NCI-H1105 (cell line): ENCODE results near the gene OLFM2.
"Not testable (repeated sequence)": the region's sequence is repeated elsewhere in the genome, so short reads cannot be mapped to it uniquely, and the experiment has no call there.

Source experiments
- DNase-seq: peaks from one replicate; lab custom pipeline; 2025; lab: John Stamatoyannopoulos, UW

OLFM2 gene

DNA sequence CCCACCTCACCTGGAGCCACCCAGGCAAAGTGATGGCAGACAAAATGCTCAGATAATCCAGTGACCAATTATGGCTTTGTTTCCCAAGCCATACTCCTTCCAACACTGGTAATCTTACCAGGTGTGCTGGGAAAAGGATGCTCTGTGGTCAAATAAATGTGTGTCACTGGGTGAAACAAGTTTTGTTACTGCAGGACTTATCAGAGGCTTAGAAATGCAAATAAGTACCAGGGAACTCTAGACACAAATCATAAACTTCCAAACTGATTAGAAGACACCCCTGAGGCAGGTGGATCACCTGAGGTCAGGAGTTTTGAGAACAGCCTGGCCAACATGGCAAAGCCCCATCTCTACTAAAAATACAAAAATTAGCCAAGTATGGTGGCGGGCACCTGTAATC lies 74.8 kb downstream of the OLFM2 start:
- DNase-seq = no peak

DNA sequence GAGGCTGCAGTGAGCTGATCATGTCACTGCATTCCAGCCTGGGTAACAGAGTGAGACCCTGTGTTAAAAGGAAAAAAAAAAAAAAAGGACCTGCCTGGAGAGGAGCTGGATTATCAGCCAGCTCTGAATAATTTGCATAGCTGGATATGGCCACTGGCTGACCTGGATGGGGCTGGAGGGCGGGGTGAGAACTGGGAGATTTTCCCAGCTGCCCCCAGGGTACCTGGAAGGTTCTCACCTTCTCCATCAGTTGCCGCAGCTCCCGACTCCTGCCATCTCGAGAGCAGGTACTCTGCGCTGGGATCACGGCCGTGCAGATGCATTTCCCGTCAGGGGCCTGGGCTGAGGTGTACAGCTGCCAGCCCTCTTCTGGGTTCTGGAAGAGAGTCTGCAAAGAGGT lies 75.9 kb downstream of the OLFM2 start:
- DNase-seq = no peak

DNA sequence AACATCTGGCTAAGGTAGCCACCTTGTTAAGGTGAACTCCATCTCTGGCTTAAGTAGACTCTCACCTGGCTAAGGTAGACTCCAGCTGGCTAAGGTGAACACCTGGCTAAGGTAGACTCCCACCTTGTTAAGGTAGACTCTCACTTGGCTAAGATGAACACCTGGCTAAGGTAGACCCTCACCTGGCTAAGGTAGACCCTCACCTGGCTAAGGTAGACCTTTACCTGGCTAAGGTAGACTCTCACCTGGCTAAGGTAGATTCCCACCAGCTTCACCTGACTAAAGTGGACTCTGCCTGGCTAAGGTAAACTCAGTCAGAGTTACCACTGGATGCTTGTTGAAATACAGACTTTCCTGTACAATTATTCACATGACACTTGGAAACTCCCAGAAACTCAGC lies 77.5 kb downstream of the OLFM2 start:
- no peak for DNase-seq

DNA sequence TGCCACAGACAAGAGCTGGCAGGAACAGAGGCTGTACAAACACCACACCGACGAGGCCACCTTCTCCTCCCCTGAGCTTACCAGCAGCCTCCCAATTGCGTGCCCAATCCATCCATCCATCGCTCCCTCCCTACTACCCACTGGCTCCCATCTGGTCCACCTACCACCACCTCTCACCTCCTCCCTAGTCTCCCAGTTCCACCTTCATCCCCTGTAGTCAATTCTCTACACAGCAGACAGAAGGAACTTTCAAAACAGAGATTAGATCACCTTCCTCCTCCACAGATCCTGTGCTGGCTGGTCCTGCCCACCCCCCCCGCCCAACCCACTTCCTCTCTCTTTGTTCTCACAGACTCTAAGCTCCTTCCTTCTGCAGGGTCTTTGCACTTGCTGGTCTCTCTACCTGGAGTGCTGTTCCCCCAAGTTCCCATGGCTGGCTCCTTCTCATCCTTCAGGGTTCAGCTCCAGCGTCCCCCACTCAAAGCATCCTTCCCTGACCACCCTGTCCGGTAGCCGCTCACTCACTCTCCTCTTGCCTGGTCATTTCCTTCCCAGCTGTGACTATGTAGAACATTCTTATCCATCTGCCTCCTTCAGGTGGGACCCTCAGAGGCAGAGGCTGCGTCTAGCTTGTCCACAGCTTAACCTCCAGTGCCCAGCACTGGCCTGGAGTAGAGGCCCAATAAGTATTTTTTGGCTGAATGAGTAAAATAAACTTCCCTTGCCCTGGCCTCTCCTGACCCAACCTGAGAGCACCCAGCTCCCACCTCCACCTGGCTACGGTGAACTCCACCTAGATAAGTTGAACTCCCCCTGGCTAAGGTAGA lies 78.2 kb downstream of the OLFM2 start:
- no peak for DNase-seq

DNA sequence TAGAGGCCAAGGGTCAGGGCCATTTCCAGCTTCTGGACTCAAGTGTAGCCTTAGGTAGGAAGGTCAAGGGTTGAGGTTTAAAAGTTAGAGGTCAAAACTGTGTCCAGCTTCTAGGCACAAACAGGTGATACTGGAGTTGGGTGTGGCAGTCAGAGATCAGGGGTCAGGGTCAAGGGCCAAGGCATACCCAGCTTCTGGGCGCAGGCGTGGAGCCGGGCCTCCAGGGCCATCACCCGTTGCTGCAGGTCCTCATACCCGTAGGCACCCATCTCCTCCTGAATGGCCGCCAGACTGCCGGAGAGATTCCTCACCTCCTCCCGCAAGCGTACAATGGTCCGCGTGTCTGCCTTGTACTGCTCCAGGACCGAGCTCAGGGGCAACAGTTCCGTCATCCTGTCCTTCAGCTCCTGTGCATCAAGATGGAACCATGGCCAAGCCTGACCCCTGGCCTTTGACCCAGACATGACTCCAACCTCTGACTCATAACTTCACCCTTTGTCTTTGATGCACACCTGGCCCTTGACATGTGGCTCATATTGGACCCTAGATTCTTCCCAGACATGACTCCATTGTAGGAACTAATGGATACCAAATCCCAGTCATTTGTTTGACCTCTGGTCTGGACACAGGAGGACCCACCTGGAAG lies 79.1 kb downstream of the OLFM2 start:
- DNase-seq = no peak

DNA sequence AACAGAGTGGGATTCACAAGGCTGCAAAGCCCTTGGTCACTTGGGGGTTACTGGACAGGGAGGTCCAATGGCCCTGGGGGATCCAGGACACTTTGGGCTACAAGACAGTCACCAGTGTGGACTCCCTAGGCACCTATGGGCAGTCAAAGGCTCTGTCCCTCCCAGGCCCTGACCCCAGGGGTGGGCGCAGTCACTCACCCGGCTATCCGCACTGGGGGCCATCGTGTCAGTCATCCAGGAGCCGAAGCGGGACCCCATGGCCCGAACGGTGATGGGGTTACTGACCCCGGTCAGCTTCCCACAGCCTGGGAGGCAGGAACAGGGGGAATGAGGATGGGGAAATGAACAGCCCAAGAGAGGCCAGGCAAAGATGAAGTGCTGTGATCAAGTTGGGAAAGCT lies 79.7 kb downstream of the OLFM2 start:
- no peak for DNase-seq

DNA sequence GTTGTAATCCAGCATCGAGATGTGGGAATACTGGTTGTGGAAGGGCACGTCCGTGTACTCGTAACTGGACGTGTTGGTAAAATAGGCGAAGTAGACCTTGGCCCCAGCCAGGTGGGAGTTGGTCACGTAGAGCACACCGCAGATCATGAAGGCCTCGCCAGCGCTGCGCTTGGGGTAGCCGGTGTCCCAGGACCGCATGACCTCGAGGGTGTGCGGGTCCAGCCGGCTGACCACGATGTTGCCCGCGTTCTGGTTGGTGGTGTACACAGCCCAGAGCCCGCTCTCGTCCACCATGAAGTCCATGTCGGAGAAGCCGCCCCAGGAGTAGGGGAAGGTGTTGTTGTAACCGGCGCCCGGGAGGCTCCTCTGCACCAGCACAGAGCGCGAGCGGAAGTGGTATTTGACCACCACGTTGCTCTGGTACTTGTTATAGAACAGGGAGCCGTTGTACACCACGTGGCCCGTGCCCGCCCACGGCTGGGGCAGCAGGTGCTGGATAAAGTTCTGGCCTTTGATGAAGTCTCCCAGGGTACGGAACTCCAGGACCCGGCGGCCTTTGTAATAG lies 82.0 kb downstream of the OLFM2 start:
- DNase-seq = no peak

DNA sequence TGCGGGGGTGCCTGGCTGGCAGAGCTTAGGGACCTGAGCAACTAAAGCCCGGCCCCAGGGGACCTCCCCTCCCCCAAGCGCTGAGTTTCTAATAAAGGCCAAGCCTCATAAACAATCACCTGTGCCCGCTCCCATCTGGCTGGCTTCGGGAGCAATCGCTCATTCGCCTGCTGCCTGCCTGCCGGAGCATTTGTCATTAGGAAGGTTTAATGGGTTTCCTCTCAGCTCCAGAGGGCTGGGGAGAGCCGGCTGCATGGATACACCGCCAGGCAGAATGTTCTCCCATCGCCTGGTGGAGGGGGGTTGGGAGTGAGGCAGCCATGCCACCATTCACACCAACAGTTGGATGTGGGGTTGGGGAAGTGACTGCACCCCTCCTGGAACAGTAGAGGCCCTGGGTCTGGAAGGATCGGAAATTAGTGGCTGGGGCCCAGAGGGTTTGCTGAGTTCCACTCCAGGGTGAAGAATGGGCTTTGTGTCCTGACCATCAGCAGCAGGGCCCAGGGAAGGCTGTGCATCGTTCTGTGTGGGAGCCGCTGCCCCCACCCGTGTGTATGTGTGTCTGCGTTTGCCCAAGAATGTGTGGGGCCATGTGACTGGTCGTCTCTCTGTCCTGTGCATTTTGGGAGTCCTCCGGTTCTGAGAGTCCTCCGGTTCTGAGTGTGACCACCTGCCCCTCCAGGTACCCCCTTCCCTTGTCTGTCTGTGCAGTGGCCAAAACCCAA lies 85.9 kb downstream of the OLFM2 start:
- no peak for DNase-seq

DNA sequence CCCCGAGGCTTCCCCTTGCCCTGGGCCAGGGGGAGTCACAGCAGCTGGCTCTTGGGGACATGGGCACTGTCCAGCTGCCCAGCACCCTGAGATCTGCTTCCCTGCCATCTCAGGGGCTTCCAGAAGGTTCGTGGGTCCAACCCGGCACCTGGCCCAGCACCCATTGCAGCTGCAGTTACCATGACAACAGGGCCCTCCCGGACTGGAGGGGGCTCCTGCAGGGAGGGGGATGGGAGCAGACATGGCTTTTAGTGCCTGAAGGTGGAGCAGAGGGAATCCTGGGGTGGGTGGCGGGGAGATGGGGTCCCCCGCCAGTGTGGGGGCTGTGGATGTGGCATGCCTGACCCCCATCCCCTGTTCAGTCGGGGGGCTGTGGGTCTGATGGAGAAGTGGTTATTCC lies 86.5 kb downstream of the OLFM2 start:
- no peak for DNase-seq

DNA sequence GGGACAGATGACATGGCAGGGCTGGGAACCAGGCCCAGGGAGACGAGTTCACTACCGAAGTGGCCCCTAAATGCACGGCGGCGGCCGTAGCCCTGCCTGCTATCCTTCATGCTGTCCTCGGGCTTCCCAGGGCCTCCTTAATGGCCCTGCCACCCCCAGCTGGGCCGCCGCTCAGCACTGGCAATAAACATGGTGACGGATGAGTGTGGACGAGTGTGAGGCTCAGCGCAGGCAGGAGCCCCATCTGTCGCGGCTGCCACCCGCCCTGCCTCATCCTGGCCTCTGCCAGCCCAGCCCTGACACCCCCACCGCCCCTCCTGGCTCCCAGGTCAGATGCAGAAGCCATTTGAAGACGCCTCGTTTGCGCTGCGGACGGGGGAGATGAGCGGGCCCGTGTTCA lies 87.6 kb downstream of the OLFM2 start:
- DNase-seq = no peak

DNA sequence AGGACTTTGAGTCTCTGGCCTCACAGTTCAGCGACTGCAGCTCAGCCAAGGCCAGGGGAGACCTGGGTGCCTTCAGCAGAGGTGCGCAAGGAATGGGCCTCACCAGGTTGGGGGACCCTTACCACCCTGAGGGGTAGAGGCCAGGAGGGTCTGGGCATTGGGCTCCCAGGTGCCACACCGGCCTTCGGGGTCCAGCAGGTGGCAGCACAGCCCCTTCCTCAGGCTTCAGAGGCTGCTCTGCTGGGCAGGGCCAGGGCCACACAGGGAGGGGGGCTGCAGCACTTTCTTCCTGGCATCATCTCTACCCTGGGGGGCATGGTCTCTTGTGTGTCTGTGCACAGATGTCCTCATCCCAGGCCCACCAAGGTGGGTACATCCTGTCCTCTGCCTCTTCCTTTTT lies 88.3 kb downstream of the OLFM2 start:
- DNase-seq = no peak

DNA sequence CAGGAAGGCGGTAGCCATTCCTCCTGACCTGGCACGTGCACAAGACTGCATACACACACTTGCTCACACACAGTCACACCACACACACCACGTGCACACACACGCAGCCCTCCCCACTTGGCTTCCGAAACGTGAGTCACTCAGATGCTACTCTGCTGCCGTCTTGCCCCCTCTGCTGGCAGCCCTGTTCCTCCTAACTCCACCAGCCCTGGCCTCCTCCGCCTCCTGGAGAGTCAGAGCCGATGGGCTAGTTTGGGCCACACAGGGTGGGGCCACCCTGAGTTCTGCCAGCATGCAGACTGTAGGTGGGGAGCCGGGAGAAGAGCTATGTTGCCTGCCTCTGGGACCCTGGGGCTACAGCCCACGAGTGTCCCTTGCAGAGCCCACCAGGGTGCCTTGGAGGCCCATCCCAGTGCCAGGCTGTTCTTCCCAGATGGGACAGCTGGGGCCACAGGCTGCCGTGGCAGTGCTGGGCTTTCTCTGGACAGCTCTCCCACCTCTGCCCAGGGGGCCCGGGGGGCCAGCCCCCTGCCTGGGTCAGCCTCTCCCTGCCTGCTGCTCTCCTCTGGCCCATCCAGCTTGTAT lies 89.1 kb downstream of the OLFM2 start:
- no peak for DNase-seq

DNA sequence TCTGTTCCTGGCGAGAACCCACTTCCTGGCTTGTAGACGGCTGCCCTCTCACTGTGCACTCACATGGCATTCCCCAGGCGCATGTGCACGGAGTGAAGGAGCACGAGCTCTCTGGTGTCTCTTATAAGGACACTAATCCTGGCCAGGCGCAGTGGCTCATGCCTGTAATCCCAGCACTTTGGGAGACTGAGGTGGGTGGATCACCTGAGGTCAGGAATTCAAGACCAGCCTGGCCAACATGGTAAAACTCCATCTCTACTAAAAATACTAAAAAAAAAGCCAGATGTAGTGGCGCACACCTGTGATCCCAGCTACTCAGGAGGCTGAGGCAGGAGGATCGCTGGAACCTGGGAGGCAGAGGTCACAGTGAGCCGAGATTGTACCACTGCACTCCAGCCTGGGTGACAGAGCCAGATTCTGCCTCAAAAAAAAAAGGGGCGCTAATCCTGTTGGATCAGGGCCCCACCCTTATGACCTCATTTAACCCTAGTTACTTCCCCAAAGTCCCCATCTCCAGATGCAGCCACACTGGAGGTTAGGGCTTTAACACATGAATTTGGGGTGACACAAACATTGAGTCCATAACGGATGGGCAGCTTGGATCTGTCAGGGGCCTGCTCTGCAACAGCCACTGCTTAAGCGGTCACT lies 92.6 kb downstream of the OLFM2 start:
- DNase-seq = not testable (repeated sequence)

DNA sequence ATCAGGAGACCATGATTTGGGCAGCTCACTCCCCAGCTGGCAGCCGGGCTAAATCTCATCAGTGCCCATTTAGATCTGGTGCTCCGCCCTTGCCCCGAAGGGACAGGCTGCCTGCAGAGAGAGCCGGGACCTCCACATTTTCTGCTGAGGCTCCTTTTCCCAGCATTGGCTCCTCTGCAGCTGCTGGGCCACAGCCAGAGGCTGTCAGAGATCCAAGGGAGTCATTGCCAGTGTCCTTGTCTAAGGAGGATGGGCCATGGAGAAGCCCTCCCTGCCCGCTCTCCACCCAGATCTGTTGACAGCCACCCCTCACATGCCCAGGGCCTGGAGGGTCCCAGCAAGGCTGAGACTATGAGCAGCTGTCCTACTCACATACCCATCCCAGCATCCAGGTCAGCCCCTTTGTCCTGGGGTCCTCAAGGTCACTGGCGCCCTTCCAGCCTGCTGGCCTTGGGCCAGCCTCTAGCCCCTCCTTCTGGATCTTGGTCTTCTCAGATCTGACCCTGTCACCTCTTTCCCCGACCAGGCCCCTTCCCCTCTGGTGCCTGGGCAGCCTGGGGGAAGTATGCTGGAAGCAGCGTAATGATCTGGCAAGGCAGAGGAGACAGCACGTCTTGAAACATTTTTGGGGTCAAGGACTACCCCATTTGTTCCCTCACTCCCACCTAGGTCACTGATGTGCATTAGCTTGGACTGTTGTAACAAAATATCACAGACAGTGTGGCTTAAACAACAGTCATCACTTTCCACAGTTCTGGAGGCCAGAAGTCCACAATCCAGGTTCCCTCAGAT lies 93.3 kb downstream of the OLFM2 start:
- DNase-seq = no peak

DNA sequence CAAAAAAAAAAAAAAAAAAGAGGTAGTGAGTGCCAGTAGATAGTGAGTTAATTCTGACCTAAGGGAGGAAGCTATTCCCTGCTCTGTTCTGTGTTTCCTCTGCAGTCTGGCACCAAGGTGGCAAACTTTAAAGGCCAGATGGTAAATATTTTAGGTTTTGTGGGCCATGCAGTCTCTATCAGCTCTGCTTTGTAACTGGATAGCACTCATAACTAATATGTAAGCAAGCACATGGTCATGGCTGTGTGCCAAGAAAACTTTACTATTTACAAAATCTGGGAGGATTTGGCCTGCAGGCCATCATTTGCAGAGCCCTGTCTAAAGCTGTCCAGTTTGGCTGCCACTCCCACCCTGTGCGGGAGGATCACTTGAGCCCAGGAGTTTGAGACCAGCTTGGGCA lies 96.9 kb downstream of the OLFM2 start:
- DNase-seq = no peak

DNA sequence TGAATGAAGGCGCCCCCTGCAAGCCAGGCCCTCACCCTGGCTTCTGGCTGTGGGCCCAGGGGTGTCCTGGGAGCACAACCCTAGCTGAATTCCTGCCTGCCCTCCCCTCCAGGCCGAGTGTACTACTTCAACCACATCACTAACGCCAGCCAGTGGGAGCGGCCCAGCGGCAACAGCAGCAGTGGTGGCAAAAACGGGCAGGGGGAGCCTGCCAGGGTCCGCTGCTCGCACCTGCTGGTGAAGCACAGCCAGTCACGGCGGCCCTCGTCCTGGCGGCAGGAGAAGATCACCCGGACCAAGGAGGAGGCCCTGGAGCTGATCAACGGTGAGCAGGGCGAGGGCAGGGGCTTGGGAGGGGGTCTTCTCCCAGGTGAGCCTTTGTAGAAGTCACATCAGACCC lies 98.0 kb downstream of the OLFM2 start:
- DNase-seq = no peak

DNA sequence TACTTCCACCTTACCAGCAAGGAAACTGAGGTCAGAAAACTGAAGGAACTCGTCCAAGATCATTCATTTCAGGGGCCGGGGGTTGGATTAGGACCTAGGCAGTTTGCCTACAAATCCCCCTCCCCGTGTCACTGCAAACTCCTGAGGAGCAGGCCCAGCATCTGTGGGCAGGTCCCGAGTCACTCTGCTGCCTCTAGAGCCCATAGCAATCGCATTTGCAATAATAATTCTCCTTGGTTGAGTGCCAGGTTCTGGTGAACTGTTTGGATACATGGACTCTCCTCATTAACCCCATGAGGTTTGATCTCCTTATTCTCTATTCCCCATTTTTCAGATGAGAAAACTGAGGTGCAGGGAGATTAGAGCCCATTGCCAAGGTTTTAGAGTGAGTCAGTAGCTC lies 100.3 kb downstream of the OLFM2 start:
- no peak for DNase-seq

DNA sequence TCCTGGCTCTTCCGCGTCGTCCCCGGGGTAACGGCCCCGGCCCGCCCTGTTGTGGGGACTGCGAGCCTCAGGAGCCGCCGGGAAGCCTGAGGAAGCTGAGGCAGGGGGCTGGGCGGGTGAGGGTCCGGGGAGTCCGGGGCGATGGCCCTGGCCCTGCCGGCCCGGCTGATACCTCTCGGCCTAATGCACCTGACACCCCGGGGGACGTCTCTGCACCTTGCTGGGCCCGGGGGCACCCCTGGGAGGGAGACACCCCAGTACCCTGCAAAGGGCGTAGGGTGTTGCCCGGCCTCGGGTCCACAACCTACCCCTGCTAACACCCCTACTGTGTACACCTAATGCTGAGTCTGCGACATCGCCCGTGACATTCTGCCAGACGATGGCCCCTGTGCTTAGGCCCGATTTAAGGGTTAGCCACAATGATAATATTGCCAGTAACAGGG lies 100.8 kb downstream of the OLFM2 start:
- DNase-seq = no peak

DNA sequence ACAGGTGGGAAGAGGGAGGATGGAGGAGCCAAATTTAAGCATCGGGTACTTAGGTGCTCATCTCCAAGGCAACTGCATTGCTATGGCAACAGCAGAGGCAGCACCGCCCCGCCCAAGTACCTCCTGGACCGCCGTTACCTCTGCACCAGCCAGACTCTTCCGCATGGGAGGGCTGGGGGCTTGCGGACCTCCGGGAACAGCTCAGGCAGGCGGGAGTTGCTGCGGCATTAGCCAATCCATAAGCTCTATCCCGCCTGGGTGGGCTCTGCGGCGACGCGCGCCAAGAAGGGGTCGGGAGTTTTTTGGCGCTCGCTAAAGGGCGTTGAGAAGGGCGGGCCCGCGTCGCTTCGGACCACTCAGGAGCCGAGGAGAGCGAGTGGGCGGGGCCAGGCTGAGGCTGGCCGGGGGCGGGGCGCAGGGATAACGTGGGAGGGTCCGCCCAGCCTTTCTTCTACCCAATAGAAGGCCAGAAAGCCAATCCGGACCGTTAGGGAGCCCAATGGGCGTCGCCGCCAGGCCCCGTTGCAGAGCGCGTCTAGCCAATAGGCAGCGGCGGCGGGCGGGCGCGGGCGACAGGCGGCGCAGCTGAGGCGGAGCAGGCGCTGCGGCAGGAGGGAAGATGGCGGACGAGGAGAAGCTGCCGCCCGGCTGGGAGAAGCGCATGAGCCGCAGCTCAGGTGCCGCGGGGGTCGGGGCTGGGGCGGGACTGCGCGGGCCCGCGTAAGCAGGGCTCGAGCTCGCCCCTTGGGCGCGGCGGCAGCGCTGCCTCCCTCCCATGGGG lies 101.4 kb downstream of the OLFM2 start, which contains the start of gene PIN1:
PIN1 (plus strand) TSS at position 593 of the 781 bp plus-strand sequence; CDS start at position 620, 27 bp downstream.
- peak; percentile 99 for DNase-seq

DNA sequence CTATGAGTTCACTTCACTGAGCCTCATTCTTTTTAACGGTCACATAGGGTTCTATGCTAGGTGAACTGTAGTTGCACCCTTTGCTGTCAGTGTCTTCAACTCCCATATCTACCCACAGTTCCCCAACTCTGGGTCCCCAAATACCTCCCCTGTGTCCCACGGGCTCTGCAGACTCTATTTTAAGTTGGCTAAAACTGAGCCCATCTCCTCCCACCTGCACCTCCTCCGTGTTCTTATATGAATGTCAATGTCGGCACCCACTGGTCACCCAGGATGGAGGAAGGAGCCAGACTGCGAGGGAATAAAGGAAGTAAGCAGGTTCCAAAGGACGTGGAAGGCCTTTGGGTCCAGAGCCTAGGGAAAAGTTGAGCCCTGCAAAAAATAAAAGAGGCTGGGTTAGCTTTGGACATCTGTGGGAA lies 102.0 kb downstream of the OLFM2 start:
- DNase-seq = no peak
